Esophagus muscularis mucosa (tissue), 3 donors: ENCODE results near the gene CD151.

Source experiments
- EP300 ChIP-seq: sonication (generic); formaldehyde crosslinking; IDR thresholded peaks from one replicate; pipeline ENCODE4 v1.6.1; 2017; ENCODE audit warnings: antibody characterized with exemption
- POLR2A ChIP-seq: fragments of 450-650 bp; IDR thresholded peaks from one replicate; pipeline ENCODE4 v1.6.1; 2017; ENCODE audit warnings: antibody characterized with exemption, moderate library complexity, mild to moderate bottlenecking, low read depth
- POLR2AphosphoS5 ChIP-seq, 2 donors: sonication (generic); formaldehyde crosslinking; IDR thresholded peaks; one replicate each; pipeline ENCODE4 v1.6.1; 2017; ENCODE audit warnings: antibody characterized with exemption in 2 of 2

DNA sequence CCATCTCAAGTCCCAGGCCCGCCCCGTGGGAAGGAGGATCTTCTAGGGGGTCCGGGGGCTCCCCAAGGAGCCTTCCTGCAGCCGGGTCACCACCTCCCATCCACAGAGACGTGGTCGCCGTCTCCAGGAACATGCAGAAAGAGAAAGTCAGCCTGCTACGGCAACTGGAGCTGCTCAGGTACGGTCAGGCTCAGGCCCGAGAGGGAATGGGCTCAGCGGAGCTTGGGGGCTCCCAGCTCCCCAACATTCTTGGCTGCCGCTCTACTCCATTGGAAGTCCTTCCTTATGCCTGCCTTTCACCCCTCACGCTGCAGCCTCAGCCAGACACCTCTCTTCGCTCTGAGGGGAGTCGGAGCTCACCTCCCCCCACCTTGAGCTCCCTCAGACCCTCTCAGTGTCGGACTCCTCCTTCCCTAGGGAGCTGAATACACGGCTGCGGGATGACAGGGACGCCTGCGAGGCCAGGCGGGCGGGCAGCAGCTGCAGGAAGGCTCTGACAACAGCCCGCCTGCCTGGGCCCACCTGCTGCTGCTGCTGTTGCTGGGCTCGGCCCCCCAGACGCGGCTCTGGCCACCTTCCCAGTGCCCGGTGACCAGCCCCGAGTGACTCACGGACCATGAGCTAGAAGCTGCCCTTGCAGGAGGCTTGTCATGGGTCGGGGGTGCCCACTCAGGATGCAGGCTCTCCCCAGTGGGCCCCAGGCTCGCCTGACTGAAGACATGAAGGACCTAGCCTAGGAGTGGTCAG, 1.5 kb upstream of the CD151 start:
- TF ChIP-seq POLR2AphosphoS5 (IDR thresholded peaks at IDR 0.05) (no peak), POLR2A (no peak), EP300 (no peak)
